Measurements from ENCODE around the gene NLK. TPM values are rescaled to one million over a fixed set of nuclear protein-coding genes. Genes with fewer than 3 reads are reported as not detected.
"Not testable (repeated sequence)": the region's sequence is repeated elsewhere in the genome, so short reads cannot be mapped to it uniquely, and the experiment has no call there.

The NLK gene
- total and polyA plus RNA-seq, 5 donors from 2014 or later: 1.7 to 16.0 (median 1.9) TPM

DNA sequence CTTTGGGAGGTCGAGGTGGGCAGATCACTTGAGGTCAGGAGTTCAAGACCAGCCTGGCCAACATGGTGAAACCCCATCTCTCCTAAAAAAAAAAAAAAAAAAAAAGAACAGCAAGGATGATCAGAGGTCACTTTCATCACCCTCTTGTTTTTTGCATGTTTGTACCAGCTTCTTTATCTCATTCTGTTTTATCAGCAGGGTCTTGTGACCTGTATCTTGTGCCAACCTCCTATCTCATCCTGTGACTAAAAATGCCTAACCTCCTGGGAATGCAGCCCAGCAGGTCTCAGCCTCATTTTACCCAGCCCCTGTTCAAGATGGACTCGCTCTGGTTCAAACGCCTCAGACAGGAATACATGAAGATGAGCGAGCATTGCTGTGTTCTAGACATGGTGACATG, 200.8 kb downstream of the NLK start:
- ATAC-seq (ENCODE audit: low read depth in 2 of 2); H3K4me1 ChIP-seq (ENCODE audit: control insufficient read depth, insufficient read depth, low read length, poor library complexity, severe bottlenecking); DNase-seq; H3K36me3 Mint-ChIP-seq; H3K27me3 Mint-ChIP-seq; H3K27me3 ChIP-seq (ENCODE audit: control insufficient read depth, insufficient read depth, low read length); H3K27ac Mint-ChIP-seq; H3K4me3 Mint-ChIP-seq; H3K9me3 Mint-ChIP-seq; H3K36me3 ChIP-seq (ENCODE audit: control insufficient read depth, insufficient read depth, low read length); H3K4me1 Mint-ChIP-seq; H3K9me3 ChIP-seq (ENCODE audit: control insufficient read depth in 2 of 2, low read length in 2 of 2); H3K4me3 ChIP-seq (ENCODE audit: low read depth, low read length); H3K27ac ChIP-seq (ENCODE audit: insufficient read depth, low read length, poor library complexity, severe bottlenecking): not testable (repeated sequence)

- no peaks in the 10 kb centered on the region for H3K9me3 ChIP-seq (ENCODE audit: control insufficient read depth in 2 of 2, low read length in 2 of 2)
- Mint-ChIP-seq H3K27ac (no peak overlapping the region), H3K36me3 (no peaks in the 10 kb centered on the region), H3K4me1 (no peaks in the 10 kb centered on the region), H3K9me3 (no peaks in the 10 kb centered on the region), H3K27me3 (no peaks in the 10 kb centered on the region), H3K4me3 (no peak overlapping the region)
- H3K36me3 ChIP-seq (ENCODE audit: control insufficient read depth, insufficient read depth, low read length): no peaks in the 10 kb centered on the region
- DNase-seq (no peak), ATAC-seq (ENCODE audit: low read depth in 2 of 2) (no peak)
- H3K4me3 ChIP-seq (ENCODE audit: low read depth, low read length): no peak overlapping the region
- no peak overlapping the region for H3K27ac ChIP-seq (ENCODE audit: insufficient read depth, low read length, poor library complexity, severe bottlenecking)
- no peaks in the 10 kb centered on the region for H3K4me1 ChIP-seq (ENCODE audit: control insufficient read depth, insufficient read depth, low read length, poor library complexity, severe bottlenecking)
- H3K27me3 ChIP-seq (ENCODE audit: control insufficient read depth, insufficient read depth, low read length): no peaks in the 10 kb centered on the region
These were observed 202.0 kb downstream of the NLK start for GRCh38 chr17:28244446-28244845.

Other genes with a start within 250 kb of the NLK start
- 0.15 TPM for gene NOS2, start 242.1 kb upstream of the NLK start, total RNA-seq
- not detected for gene NOS2, start 242.1 kb upstream of the NLK start, polyA plus RNA-seq
- gene LYRM9, start 149.3 kb upstream of the NLK start, total RNA-seq: 7.5 TPM
- gene LYRM9, start 149.3 kb upstream of the NLK start, polyA plus RNA-seq: 10 to 100 TPM; 14.8 to 18.4 (median 15.9) TPM